Activated CD4-positive, alpha-beta T cell treated with anti-CD3 and anti-CD28 coated beads, Interleukin-2, amount 50 U/mL, for 16 hours (primary cell): Measurements from ENCODE around the gene HNRNPH1.

ENCODE experiments used
- DNase-seq: peaks from one replicate; pipeline ENCODE4 v3.0.0-alpha.2; 2020

The HNRNPH1 gene

GRCh38 chr5:179621551-179622214, 1.8 kb downstream of the HNRNPH1 start:
- no peak for DNase-seq

GRCh38 chr5:179620703-179621350, 2.6 kb downstream of the HNRNPH1 start:
- no peak for DNase-seq

- DNase-seq, result no peak
These were observed 3.2 kb downstream of the HNRNPH1 start for GRCh38 chr5:179620293-179620692.

- no peak for DNase-seq
These were observed 3.7 kb downstream of the HNRNPH1 start for GRCh38 chr5:179619776-179620175.

- no peak for DNase-seq
These were observed 4.4 kb downstream of the HNRNPH1 start for GRCh38 chr5:179618923-179619554.

- DNase-seq, result no peak
These were observed 5.5 kb downstream of the HNRNPH1 start for GRCh38 chr5:179617930-179618329.

- DNase-seq, result no peak
These were observed 7.4 kb downstream of the HNRNPH1 start for GRCh38 chr5:179616002-179616594.

GRCh38 chr5:179615203-179615602, 8.3 kb downstream of the HNRNPH1 start:
- DNase-seq, result no peak

- DNase-seq, result no peak
These were observed 8.7 kb downstream of the HNRNPH1 start for GRCh38 chr5:179614745-179615144.

GRCh38 chr5:179613460-179614071, 9.9 kb downstream of the HNRNPH1 start:
- DNase-seq, result no peak

- DNase-seq, result no peak
These were observed 10.7 kb downstream of the HNRNPH1 start for GRCh38 chr5:179612577-179613459.

GRCh38 chr5:179610903-179611265, 12.6 kb downstream of the HNRNPH1 start:
- DNase-seq, result no peak

GRCh38 chr5:179610109-179610902, 13.2 kb downstream of the HNRNPH1 start:
- DNase-seq, result no peak

- DNase-seq, result no peak
These were observed 13.7 kb downstream of the HNRNPH1 start for GRCh38 chr5:179609834-179610108.

- peak; percentile 50 for DNase-seq
These were observed 15.3 kb downstream of the HNRNPH1 start for GRCh38 chr5:179608131-179608581.

- no peak for DNase-seq
These were observed 16.1 kb downstream of the HNRNPH1 start for GRCh38 chr5:179607160-179607931.

GRCh38 chr5:179606910-179607159, 16.6 kb downstream of the HNRNPH1 start:
- no peak for DNase-seq

GRCh38 chr5:179606071-179606909, 17.2 kb downstream of the HNRNPH1 start:
- no peak for DNase-seq

GRCh38 chr5:179605026-179605833, 18.2 kb downstream of the HNRNPH1 start:
- DNase-seq, result no peak
